Neuron (in vitro differentiated cells): ENCODE data around the gene EXPH5.
"Not testable (repeated sequence)": the region's sequence is repeated elsewhere in the genome, so short reads cannot be mapped to it uniquely, and the experiment has no call there.

Experiments used
- H2AFZ ChIP-seq: one replicate; pipeline ENCODE4 v1.6.1; 2013; ENCODE audit warnings: low read depth, mild to moderate bottlenecking, inconsistent platforms, low read length, moderate library complexity
- H3K27me3 ChIP-seq: one replicate; pipeline ENCODE4 v1.6.1; 2013; ENCODE audit warnings: low read length; ENCODE audit not compliant: insufficient read depth
- H3K36me3 ChIP-seq: one replicate; pipeline ENCODE4 v1.6.1; 2013; ENCODE audit warnings: low read length; ENCODE audit not compliant: insufficient read depth
- H3K4me1 ChIP-seq: one replicate; pipeline ENCODE4 v1.6.1; 2013; ENCODE audit warnings: low read length; ENCODE audit not compliant: insufficient read depth
- H3K4me3 ChIP-seq: 2 replicates; pipeline ENCODE4 v1.5.1; 2013; ENCODE audit warnings: mild to moderate bottlenecking, low read length, moderate library complexity
- H3K9me3 ChIP-seq: one replicate; pipeline ENCODE4 v1.6.1; 2013; ENCODE audit warnings: low read length

The EXPH5 gene

GRCh38 chr11:108593214-108593922 lies at the start of gene EXPH5:
EXPH5 (minus strand) TSS chr11:108593768; CDS start chr11:108593536, 232 bp downstream.
- H3K27me3 ChIP-seq, result peaks cover 37% of the 10 kb centered on the region
- H3K36me3 ChIP-seq, result no peaks in the 10 kb centered on the region

GRCh38 chr11:108641752-108642151 lies 48.2 kb upstream of the EXPH5 start:
- not testable (repeated sequence) for H3K9me3 ChIP-seq, H2AFZ ChIP-seq, H3K4me3 ChIP-seq, H3K36me3 ChIP-seq, H3K27me3 ChIP-seq, H3K4me1 ChIP-seq

More at GRCh38 chr11:108593214-108593922, at the start of gene EXPH5:
- Histone ChIP-seq H3K4me1 (peaks cover 11% of the 10 kb centered on the region), H3K9me3 (no peaks in the 10 kb centered on the region), H2AFZ (peak within 1 kb of the TSS; percentile 93), H3K4me3 (peak within 1 kb of the TSS; percentile 73)

GRCh38 chr11:108639146-108639545 lies 45.6 kb upstream of the EXPH5 start:
- no peaks in the 10 kb centered on the region for H3K36me3 ChIP-seq
- no peaks in the 10 kb centered on the region for H3K9me3 ChIP-seq
- H3K27me3 ChIP-seq, result no peaks in the 10 kb centered on the region
- no peaks in the 10 kb centered on the region for H3K4me1 ChIP-seq
- no peak overlapping the region for H2AFZ ChIP-seq
- H3K4me3 ChIP-seq, result no peak overlapping the region

GRCh38 chr11:108636222-108636621 lies 42.7 kb upstream of the EXPH5 start:
- H3K9me3 ChIP-seq, result no peaks in the 10 kb centered on the region
- H3K36me3 ChIP-seq, result no peaks in the 10 kb centered on the region
- H3K27me3 ChIP-seq, result no peaks in the 10 kb centered on the region
- H3K4me3 ChIP-seq, result no peak overlapping the region
- H3K4me1 ChIP-seq, result peaks cover 6% of the 10 kb centered on the region
- no peak overlapping the region for H2AFZ ChIP-seq

GRCh38 chr11:108635106-108635505 lies 41.5 kb upstream of the EXPH5 start:
- H3K4me1 ChIP-seq, result peaks cover 6% of the 10 kb centered on the region
- H3K4me3 ChIP-seq, result no peak overlapping the region
- H3K36me3 ChIP-seq, result no peaks in the 10 kb centered on the region
- no peaks in the 10 kb centered on the region for H3K27me3 ChIP-seq
- H3K9me3 ChIP-seq, result no peaks in the 10 kb centered on the region
- no peak overlapping the region for H2AFZ ChIP-seq

GRCh38 chr11:108632041-108632704 lies 38.6 kb upstream of the EXPH5 start:
- Histone ChIP-seq H3K36me3 (no peaks in the 10 kb centered on the region), H3K4me1 (peaks cover 6% of the 10 kb centered on the region), H3K9me3 (peaks cover 11% of the 10 kb centered on the region), H2AFZ (peak overlapping the region; percentile 22), H3K27me3 (no peaks in the 10 kb centered on the region), H3K4me3 (no peak overlapping the region)

GRCh38 chr11:108629274-108629673 lies 35.7 kb upstream of the EXPH5 start:
- Histone ChIP-seq H3K27me3 (no peaks in the 10 kb centered on the region), H2AFZ (no peak overlapping the region), H3K36me3 (no peaks in the 10 kb centered on the region)

GRCh38 chr11:108628812-108629211 lies 35.2 kb upstream of the EXPH5 start:
- Histone ChIP-seq H3K4me3 (no peak overlapping the region), H3K27me3 (no peaks in the 10 kb centered on the region), H3K9me3 (peaks cover 11% of the 10 kb centered on the region), H2AFZ (no peak overlapping the region), H3K4me1 (peaks cover 6% of the 10 kb centered on the region), H3K36me3 (no peaks in the 10 kb centered on the region)

More at GRCh38 chr11:108629274-108629673, 35.7 kb upstream of the EXPH5 start:
- peaks cover 6% of the 10 kb centered on the region for H3K4me1 ChIP-seq
- peaks cover 11% of the 10 kb centered on the region for H3K9me3 ChIP-seq
- H3K4me3 ChIP-seq, result no peak overlapping the region

- H3K36me3 ChIP-seq, result no peaks in the 10 kb centered on the region
- peaks cover 11% of the 10 kb centered on the region for H3K9me3 ChIP-seq
- no peak overlapping the region for H3K4me3 ChIP-seq
- peaks cover 6% of the 10 kb centered on the region for H3K4me1 ChIP-seq
- H3K27me3 ChIP-seq, result no peaks in the 10 kb centered on the region
- H2AFZ ChIP-seq, result no peak overlapping the region
These were observed 34.8 kb upstream of the EXPH5 start for GRCh38 chr11:108628326-108628725.

GRCh38 chr11:108624196-108624925 lies 30.8 kb upstream of the EXPH5 start:
- H3K27me3 ChIP-seq, result no peaks in the 10 kb centered on the region
- H3K36me3 ChIP-seq, result no peaks in the 10 kb centered on the region
- no peaks in the 10 kb centered on the region for H3K4me1 ChIP-seq
- H2AFZ ChIP-seq, result no peak overlapping the region
- peaks cover 11% of the 10 kb centered on the region for H3K9me3 ChIP-seq
- H3K4me3 ChIP-seq, result no peak overlapping the region

- Histone ChIP-seq H3K36me3 (no peaks in the 10 kb centered on the region), H3K4me3 (no peak overlapping the region), H3K4me1 (no peaks in the 10 kb centered on the region), H2AFZ (no peak overlapping the region), H3K9me3 (no peaks in the 10 kb centered on the region), H3K27me3 (no peaks in the 10 kb centered on the region)
These were observed 28.8 kb upstream of the EXPH5 start for GRCh38 chr11:108622341-108622740.

GRCh38 chr11:108620958-108621772 lies 27.6 kb upstream of the EXPH5 start:
- H2AFZ ChIP-seq, result no peak overlapping the region
- no peaks in the 10 kb centered on the region for H3K9me3 ChIP-seq
- H3K36me3 ChIP-seq, result no peaks in the 10 kb centered on the region
- H3K4me3 ChIP-seq, result no peak overlapping the region
- no peaks in the 10 kb centered on the region for H3K4me1 ChIP-seq
- no peaks in the 10 kb centered on the region for H3K27me3 ChIP-seq
